Gastroesophageal sphincter (tissue), 4 donors: ENCODE measurements around the gene MPG. TPM values are rescaled to one million over a fixed set of nuclear protein-coding genes. Genes with fewer than 3 reads are reported as not detected.
"Not testable (repeated sequence)": the region's sequence is repeated elsewhere in the genome, so short reads cannot be mapped to it uniquely, and the experiment has no call there.

Source experiments
- ATAC-seq: fragments of 150-250 bp; one replicate; pipeline ENCODE4 v1.9.1; 2016; ENCODE audit warnings: mild to moderate bottlenecking, moderate library complexity
- H3K27ac ChIP-seq, 4 donors: fragments of 200-600 bp; sonication (generic) in 3 of 4; 1 replicate in 3 of 4; 2 replicates in 1 of 4; pipeline ENCODE4 v1.5.1; 2016 to 2019
- H3K27me3 ChIP-seq: fragments of 200-600 bp; sonication (generic); one replicate; pipeline ENCODE4 v1.5.1; 2019
- H3K36me3 ChIP-seq, 2 donors: fragments of 200-600 bp; sonication (generic); one replicate each; pipeline ENCODE4 v1.5.1; 2019; ENCODE audit warnings: control low read depth in 1 of 2
- H3K4me1 ChIP-seq, 3 donors: fragments of 200-600 bp; sonication (generic); 1 replicate in 2 of 3; 2 replicates in 1 of 3; pipeline ENCODE4 v1.5.1; 2016 to 2019; ENCODE audit warnings: control low read depth in 2 of 3
- H3K4me3 ChIP-seq, 2 donors: fragments of 200-600 bp; sonication (generic); one replicate each; pipeline ENCODE4 v1.5.1; 2019; ENCODE audit warnings: mild to moderate bottlenecking in 1 of 2, moderate library complexity in 1 of 2
- H3K9me3 ChIP-seq, 3 donors: fragments of 200-600 bp; sonication (generic); one replicate each; pipeline ENCODE4 v1.5.1; 2017 to 2019; ENCODE audit warnings: control low read depth in 2 of 3
- EP300 ChIP-seq: sonication (generic); formaldehyde crosslinking; IDR thresholded peaks from one replicate; pipeline ENCODE4 v1.6.1; 2017; ENCODE audit warnings: antibody characterized with exemption, mild to moderate bottlenecking
- POLR2A ChIP-seq, 2 donors: fragments of 450-650 bp; IDR thresholded peaks; one replicate each; pipeline ENCODE4 v1.6.1; 2017; ENCODE audit warnings: antibody characterized with exemption in 2 of 2, mild to moderate bottlenecking in 2 of 2, moderate library complexity in 1 of 2
- POLR2AphosphoS5 ChIP-seq: sonication (generic); formaldehyde crosslinking; IDR thresholded peaks from one replicate; pipeline ENCODE4 v1.6.1; 2017; ENCODE audit warnings: antibody characterized with exemption
- WGBS, 2 donors: methylation state at CpG; one replicate each; pipeline ENCODE4 v1.1.5; 2018; ENCODE audit warnings: low coverage in 1 of 2; 5-methylcytosine and 5-hydroxymethylcytosine counted together
- total RNA-seq, 4 donors: library from RNA; depleted of rRNA; stranded (reverse); fragments of >200 nt; gene quantifications; one replicate each; pipeline ENCODE4 v1.1.0, GENCODE V29; 2016
- TF ChIP-seq, protein P1 (sequence below), 4 experiments: fragments of 200-600 bp in 2 of 4; fragments of 450-650 bp in 2 of 4; sonication (generic) in 1 of 4; IDR thresholded peaks; one replicate each; pipeline ENCODE4 v1.5.1; 2017 to 2019; ENCODE audit warnings: antibody characterized with exemption in 4 of 4, mild to moderate bottlenecking in 2 of 4, moderate library complexity in 2 of 4

Gene MPG
- total RNA-seq = 100 to 1,000 TPM in 2 of 4 donors, 10 to 100 TPM in 2; 57.4 to 114 (median 92.4) TPM

- Histone ChIP-seq H3K9me3 (no peaks in the 10 kb centered on the region), H3K27ac (peak within 1 kb of the TSS; percentile 58 to 97 (median 94)), H3K4me1 (peaks cover 0 to 69% (median 38%) of the 10 kb centered on the region in 3 donors), H3K27me3 (no peaks in the 10 kb centered on the region), H3K4me3 (peak within 1 kb of the TSS; percentile 49 to 95), H3K36me3 (peaks cover 0 to 26% of the 10 kb centered on the region in 2 donors)
- TF ChIP-seq, protein P1, sequence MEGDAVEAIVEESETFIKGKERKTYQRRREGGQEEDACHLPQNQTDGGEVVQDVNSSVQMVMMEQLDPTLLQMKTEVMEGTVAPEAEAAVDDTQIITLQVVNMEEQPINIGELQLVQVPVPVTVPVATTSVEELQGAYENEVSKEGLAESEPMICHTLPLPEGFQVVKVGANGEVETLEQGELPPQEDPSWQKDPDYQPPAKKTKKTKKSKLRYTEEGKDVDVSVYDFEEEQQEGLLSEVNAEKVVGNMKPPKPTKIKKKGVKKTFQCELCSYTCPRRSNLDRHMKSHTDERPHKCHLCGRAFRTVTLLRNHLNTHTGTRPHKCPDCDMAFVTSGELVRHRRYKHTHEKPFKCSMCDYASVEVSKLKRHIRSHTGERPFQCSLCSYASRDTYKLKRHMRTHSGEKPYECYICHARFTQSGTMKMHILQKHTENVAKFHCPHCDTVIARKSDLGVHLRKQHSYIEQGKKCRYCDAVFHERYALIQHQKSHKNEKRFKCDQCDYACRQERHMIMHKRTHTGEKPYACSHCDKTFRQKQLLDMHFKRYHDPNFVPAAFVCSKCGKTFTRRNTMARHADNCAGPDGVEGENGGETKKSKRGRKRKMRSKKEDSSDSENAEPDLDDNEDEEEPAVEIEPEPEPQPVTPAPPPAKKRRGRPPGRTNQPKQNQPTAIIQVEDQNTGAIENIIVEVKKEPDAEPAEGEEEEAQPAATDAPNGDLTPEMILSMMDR (IDR thresholded peaks at IDR 0.05) = no peak
- TF ChIP-seq POLR2AphosphoS5 = peak; percentile 72
- peak in 1 of 2 donors; percentile 81 for TF ChIP-seq POLR2A (IDR thresholded peaks at IDR 0.05)
- no peak for TF ChIP-seq EP300
- peak; percentile 77 for ATAC-seq
- no CpG with 5 or more reads among the region's 83 CpGs for WGBS, 2 donors
Observed at GRCh38 chr16:77807-78443, at the start of gene MPG. MPG (plus strand) TSS chr16:78225; CDS start chr16:78310, 85 bp downstream.

GRCh38 chr16:30627-31026 is 47.4 kb upstream of the MPG start:
- not testable (repeated sequence) for H3K4me1 ChIP-seq, ATAC-seq, H3K36me3 ChIP-seq, H3K27ac ChIP-seq, H3K27me3 ChIP-seq, H3K4me3 ChIP-seq, H3K9me3 ChIP-seq
- no CpG with 5 or more reads among the region's 7 CpGs for WGBS, 2 donors

- not testable (repeated sequence) for H3K4me1 ChIP-seq, H3K4me3 ChIP-seq, ATAC-seq, H3K27ac ChIP-seq, H3K36me3 ChIP-seq, H3K27me3 ChIP-seq, H3K9me3 ChIP-seq
- 83% methylated on average over 1 of the region's 8 CpGs; no CpG with 5 or more reads in 1 of the 2 donors for WGBS, 2 donors
Observed at GRCh38 chr16:33154-33876, 44.7 kb upstream of the MPG start.

GRCh38 chr16:33877-34647 is 44.0 kb upstream of the MPG start:
- 80% methylated on average over 5 of the region's 21 CpGs; no CpG with 5 or more reads in 1 of the 2 donors for WGBS, 2 donors
- ATAC-seq = no peak

DNA sequence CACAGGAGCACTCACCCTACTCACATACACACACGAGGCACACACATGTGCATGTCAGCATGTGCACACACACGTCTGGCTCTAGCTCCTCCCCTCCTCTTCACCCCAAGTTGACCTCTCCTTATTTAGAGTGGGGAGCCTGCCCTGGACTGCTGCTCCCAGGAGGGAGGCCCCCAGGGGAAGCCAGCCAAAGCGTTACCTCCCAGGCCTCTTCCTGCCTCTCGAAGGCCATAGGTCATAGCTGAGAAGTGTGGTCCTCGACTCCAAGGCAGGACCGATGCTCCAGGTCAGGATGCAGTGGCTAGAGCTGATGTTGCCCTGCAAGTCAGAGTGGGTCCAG is 43.4 kb upstream of the MPG start:
- Histone ChIP-seq H3K4me1 (no peaks in the 10 kb centered on the region), H3K27me3 (no peaks in the 10 kb centered on the region), H3K27ac (no peak overlapping the region), H3K9me3 (no peaks in the 10 kb centered on the region), H3K4me3 (no peak overlapping the region), H3K36me3 (no peaks in the 10 kb centered on the region)
- TF ChIP-seq EP300 = no peak
- no peak for TF ChIP-seq POLR2AphosphoS5
- TF ChIP-seq, protein P1 (IDR thresholded peaks at IDR 0.05) = no peak
- no peak for TF ChIP-seq POLR2A (IDR thresholded peaks at IDR 0.05)
- no peak for ATAC-seq
- WGBS, 2 donors = no CpG with 5 or more reads among the region's 6 CpGs

More at GRCh38 chr16:33877-34647, 44.0 kb upstream of the MPG start:
- Histone ChIP-seq H3K9me3 (no peaks in the 10 kb centered on the region), H3K27me3 (no peaks in the 10 kb centered on the region), H3K4me3 (no peak overlapping the region), H3K27ac (no peak overlapping the region), H3K36me3 (no peaks in the 10 kb centered on the region), H3K4me1 (no peaks in the 10 kb centered on the region)
- TF ChIP-seq POLR2AphosphoS5 (no peak), EP300 (no peak), POLR2A (IDR thresholded peaks at IDR 0.05) (no peak)

- H3K4me1 ChIP-seq = no peaks in the 10 kb centered on the region
- TF ChIP-seq, protein P1 (IDR thresholded peaks at IDR 0.05) = no peak
- TF ChIP-seq POLR2AphosphoS5 (no peak), POLR2A (IDR thresholded peaks at IDR 0.05) (no peak), EP300 (no peak)
- H3K27me3 ChIP-seq = no peaks in the 10 kb centered on the region
- 53% methylated on average over 4 of the region's 17 CpGs; no CpG with 5 or more reads in 1 of the 2 donors for WGBS, 2 donors
- no peak overlapping the region for H3K4me3 ChIP-seq
- no peak for ATAC-seq
- H3K36me3 ChIP-seq = no peaks in the 10 kb centered on the region
- H3K27ac ChIP-seq = no peak overlapping the region
- no peaks in the 10 kb centered on the region for H3K9me3 ChIP-seq
Observed at GRCh38 chr16:35011-35677, 42.9 kb upstream of the MPG start.
